Activated B cell treated with CpG ODN at 0.5 μM for 24 hours (primary cell): ENCODE results near the gene RANBP17. TPM values are rescaled to one million over a fixed set of nuclear protein-coding genes. Genes with fewer than 3 reads are reported as not detected.

Experiments used
- ATAC-seq: fragments of 200-7000 bp; cut with Tn5 transposase; one replicate; pipeline ENCODE4 v1.10.0; 2021; ENCODE audit warnings: low read depth, mild to moderate bottlenecking, moderate library complexity
- CTCF ChIA-PET: fragments of 350-600 bp; sonication (Branson Sonifier 250); formaldehyde crosslinking; loops from one replicate; lab custom pipeline; 2021; ENCODE audit warnings: antibody characterized with exemption; lab: Charles Lee
- POLR2A ChIA-PET: fragments of 350-600 bp; sonication (Branson Sonifier 250); formaldehyde crosslinking; loops from one replicate; lab custom pipeline; 2021; ENCODE audit warnings: antibody characterized with exemption; lab: Charles Lee
- DNase-seq: peaks from one replicate; pipeline ENCODE4 v3.0.0; 2022
- H3K27ac Mint-ChIP-seq: one replicate; pipeline ENCODE4 v1.8.0; 2020; ENCODE audit warnings: mixed read lengths
- H3K27me3 Mint-ChIP-seq: one replicate; pipeline ENCODE4 v1.8.0; 2021; ENCODE audit warnings: mixed read lengths
- H3K36me3 Mint-ChIP-seq: one replicate; pipeline ENCODE4 v1.8.0; 2021; ENCODE audit warnings: low read depth, mixed read lengths
- H3K4me1 Mint-ChIP-seq: one replicate; pipeline ENCODE4 v1.8.0; 2021; ENCODE audit warnings: mixed read lengths
- H3K4me3 Mint-ChIP-seq: one replicate; pipeline ENCODE4 v1.8.0; 2020; ENCODE audit warnings: mild to moderate bottlenecking, mixed read lengths
- H3K9me3 Mint-ChIP-seq: one replicate; pipeline ENCODE4 v1.8.0; 2020; ENCODE audit warnings: mixed read lengths
- intact Hi-C: fragments of 100-400 bp; cut with micrococcal nuclease; formaldehyde crosslinking; loops from one replicate; pipeline ENCODE4 v1.15.1; 2024
- total RNA-seq: library from RNA; stranded (reverse); gene quantifications from 2 replicates; pipeline ENCODE4 v1.2.3, GENCODE V29; 2022
- TF ChIP-seq, protein P1 (sequence below): fragments of 200-600 bp; IDR thresholded peaks from one replicate; pipeline ENCODE4 v1.8.0; 2022; ENCODE audit warnings: antibody characterized with exemption, mild to moderate bottlenecking

The RANBP17 gene
- not detected in 2 replicates for total RNA-seq

- DNase-seq (no peak), ATAC-seq (no peak)
- ChIA-PET POLR2A (no interaction called here), CTCF (no interaction called here)
- Mint-ChIP-seq H3K27me3 (peaks cover 32% of the 10 kb centered on the region), H3K4me1 (peaks cover 2% of the 10 kb centered on the region), H3K36me3 (peaks cover 8% of the 10 kb centered on the region), H3K4me3 (peak within 1 kb of the TSS; percentile 35), H3K9me3 (peaks cover 23% of the 10 kb centered on the region), H3K27ac (no peak within 1 kb of the TSS)
- TF ChIP-seq, protein P1, sequence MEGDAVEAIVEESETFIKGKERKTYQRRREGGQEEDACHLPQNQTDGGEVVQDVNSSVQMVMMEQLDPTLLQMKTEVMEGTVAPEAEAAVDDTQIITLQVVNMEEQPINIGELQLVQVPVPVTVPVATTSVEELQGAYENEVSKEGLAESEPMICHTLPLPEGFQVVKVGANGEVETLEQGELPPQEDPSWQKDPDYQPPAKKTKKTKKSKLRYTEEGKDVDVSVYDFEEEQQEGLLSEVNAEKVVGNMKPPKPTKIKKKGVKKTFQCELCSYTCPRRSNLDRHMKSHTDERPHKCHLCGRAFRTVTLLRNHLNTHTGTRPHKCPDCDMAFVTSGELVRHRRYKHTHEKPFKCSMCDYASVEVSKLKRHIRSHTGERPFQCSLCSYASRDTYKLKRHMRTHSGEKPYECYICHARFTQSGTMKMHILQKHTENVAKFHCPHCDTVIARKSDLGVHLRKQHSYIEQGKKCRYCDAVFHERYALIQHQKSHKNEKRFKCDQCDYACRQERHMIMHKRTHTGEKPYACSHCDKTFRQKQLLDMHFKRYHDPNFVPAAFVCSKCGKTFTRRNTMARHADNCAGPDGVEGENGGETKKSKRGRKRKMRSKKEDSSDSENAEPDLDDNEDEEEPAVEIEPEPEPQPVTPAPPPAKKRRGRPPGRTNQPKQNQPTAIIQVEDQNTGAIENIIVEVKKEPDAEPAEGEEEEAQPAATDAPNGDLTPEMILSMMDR = no peak
- intact Hi-C loops = no loop called here
Observed at GRCh38 chr5:170861917-170862766, at the start of gene RANBP17. Gene RANBP17, plus strand, starts transcription at chr5:170862018.

DNA sequence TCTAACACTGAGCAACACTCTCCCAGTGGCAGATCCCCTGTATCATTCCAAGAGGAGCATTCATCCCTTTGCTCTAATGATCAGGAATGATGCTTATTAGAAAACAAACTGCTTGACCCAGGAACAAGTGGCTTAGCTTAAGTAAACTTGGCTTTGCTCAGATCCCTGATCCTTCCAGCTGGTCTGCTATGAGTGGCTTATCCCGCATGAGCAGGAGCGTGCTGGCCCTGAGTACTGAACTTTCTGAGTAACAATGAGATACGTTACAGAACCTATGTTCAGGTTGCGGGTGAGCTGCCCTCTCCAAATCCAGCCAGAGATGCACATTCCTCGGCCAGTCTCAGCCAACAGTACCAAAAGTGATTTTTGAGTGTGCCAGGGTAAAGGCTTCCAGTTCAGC, 48.6 kb upstream of the RANBP17 start:
- ATAC-seq (no peak), DNase-seq (no peak)
- TF ChIP-seq, protein P1 = no peak
- Mint-ChIP-seq H3K9me3 (no peaks in the 10 kb centered on the region), H3K36me3 (no peaks in the 10 kb centered on the region), H3K27me3 (peaks cover 16% of the 10 kb centered on the region), H3K4me1 (no peaks in the 10 kb centered on the region), H3K4me3 (no peak overlapping the region), H3K27ac (no peak overlapping the region)
- CTCF ChIA-PET = no interaction called here
- intact Hi-C loops = no loop called here
- POLR2A ChIA-PET = no interaction called here

DNA sequence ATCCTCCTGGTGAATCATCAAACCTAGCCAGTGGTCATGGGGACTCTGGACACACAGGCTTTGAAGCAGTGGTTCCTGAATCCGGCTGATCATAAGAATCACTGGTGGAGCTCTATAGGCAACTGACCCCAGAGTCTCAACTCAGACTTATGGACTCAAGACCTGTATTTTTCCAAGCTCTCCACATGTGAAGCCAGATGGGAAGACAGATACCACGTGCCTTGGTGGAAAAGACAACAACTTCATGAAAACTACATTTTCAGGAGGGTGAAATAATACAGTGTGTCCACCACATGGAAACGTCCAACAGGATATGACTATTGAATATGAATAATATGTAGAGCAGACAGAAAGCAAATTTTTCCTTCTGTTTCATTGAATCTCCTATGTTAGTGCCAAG, 44.6 kb upstream of the RANBP17 start:
- H3K4me3 Mint-ChIP-seq = no peak overlapping the region
- no peaks in the 10 kb centered on the region for H3K9me3 Mint-ChIP-seq
- intact Hi-C loops = no loop called here
- no peak overlapping the region for H3K27ac Mint-ChIP-seq
- CTCF ChIA-PET = no interaction called here
- POLR2A ChIA-PET = no interaction called here
- no peak for ATAC-seq
- TF ChIP-seq, protein P1 = no peak
- peaks cover 5% of the 10 kb centered on the region for H3K27me3 Mint-ChIP-seq
- no peaks in the 10 kb centered on the region for H3K36me3 Mint-ChIP-seq
- H3K4me1 Mint-ChIP-seq = no peaks in the 10 kb centered on the region
- DNase-seq = no peak

GRCh38 chr5:170818232-170818631, 43.6 kb upstream of the RANBP17 start:
- Mint-ChIP-seq H3K36me3 (no peaks in the 10 kb centered on the region), H3K9me3 (no peaks in the 10 kb centered on the region), H3K4me3 (no peak overlapping the region), H3K4me1 (no peaks in the 10 kb centered on the region), H3K27me3 (peaks cover 4% of the 10 kb centered on the region), H3K27ac (no peak overlapping the region)
- CTCF ChIA-PET = no interaction called here
- no peak for ATAC-seq
- TF ChIP-seq, protein P1 = no peak
- POLR2A ChIA-PET = no interaction called here
- intact Hi-C loops = no loop called here
- no peak for DNase-seq

- TF ChIP-seq, protein P1 = no peak
- Mint-ChIP-seq H3K4me1 (no peaks in the 10 kb centered on the region), H3K4me3 (no peak overlapping the region), H3K36me3 (no peaks in the 10 kb centered on the region), H3K27ac (no peak overlapping the region), H3K27me3 (peaks cover 2% of the 10 kb centered on the region), H3K9me3 (no peaks in the 10 kb centered on the region)
- DNase-seq = no peak
- ATAC-seq = no peak
- ChIA-PET CTCF (no interaction called here), POLR2A (interaction anchor here (0.6 kb wide), 1 partner anchor 226 kb away, joined by 3 read pairs; no protein-coding TSS in a partner anchor)
- intact Hi-C loops = no loop called here
Observed at GRCh38 chr5:170819824-170820223, 42.0 kb upstream of the RANBP17 start.
